GM19328 (cell line): ENCODE data around the gene GZMA.
"Not testable (repeated sequence)": the region's sequence is repeated elsewhere in the genome, so short reads cannot be mapped to it uniquely, and the experiment has no call there.

Experiments
- ATAC-seq: cut with Tn5 transposase; IDR thresholded peaks from one replicate; pipeline ENCODE4 v1.9.1; 2021; ENCODE audit warnings: mild to moderate bottlenecking, moderate library complexity; ENCODE audit not compliant: unreplicated experiment

GZMA gene

DNA sequence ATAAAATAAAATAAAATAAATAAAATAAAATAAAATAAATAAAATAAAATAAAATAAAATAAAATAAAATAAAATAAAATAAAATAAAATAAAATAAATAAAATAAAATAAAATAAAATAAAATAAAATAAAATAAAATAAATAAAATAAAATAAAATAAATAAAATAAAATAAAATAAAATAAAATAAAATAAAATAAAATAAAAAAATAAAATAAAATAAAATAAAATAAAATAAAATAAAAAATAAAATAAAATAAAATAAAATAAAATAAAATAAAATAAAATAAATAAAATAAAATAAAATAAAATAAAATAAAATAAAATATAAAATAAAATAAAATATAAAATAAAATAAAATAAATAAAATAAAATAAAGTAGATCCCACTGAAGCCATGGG, 3.5 kb downstream of the GZMA start:
- ATAC-seq, result not testable (repeated sequence)

DNA sequence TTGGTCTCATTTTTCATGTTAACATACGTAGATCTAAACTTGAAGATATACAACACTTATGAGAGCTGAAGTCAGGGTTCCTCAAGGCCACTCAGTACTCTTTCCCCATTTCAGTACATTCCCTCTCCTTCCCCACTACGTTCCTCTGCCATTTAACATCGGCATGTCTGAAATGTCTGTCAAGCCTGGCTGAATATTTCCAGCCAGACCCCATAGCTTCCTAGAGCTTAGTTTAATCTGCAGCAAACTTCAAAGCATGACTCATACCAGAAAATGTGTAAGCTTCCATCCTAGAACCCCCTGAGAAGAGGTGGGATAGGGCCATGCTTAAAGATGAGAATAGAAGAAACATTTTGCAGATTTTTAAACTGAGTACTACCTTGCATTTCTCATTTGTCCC, 6.2 kb downstream of the GZMA start:
- no peak for ATAC-seq

DNA sequence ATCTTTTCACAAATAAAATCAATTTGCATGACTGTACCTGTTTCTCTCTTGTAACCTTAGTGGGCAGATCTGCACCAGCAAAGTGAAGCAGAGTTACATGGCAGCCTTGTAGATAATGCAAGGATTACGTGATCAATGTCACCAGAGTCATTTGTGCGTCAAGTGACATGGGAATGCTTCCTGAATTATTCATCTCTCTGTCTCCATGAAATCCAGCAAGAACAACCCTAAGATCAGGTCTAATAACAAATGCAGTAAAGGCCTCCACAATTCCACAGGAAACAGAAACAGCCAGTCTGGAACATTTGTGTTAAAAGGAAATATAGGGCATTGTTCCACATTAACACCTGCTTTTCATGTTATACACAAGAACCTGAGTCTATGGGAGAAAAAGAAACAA, 7.8 kb downstream of the GZMA start:
- ATAC-seq, result no peak

DNA sequence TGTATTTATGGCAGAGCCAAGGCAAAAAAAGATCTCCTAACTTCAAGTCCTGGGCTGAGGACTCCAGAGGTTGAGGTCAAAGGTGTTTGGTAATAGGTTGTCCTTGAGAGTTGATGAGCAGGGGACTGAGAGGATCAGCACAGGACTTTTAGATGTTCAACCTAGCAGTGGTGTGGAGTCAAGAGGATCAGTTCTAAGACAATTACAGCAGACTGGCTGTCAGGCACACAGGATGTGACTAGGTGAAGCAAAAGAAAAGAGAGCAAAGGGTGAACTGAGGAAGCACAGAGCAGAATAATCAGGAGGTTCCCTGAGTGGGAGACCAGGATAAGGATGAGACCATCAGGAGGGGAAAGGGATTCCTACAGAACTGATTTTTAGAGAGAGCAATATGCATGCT, 10.9 kb downstream of the GZMA start:
- no peak for ATAC-seq

GRCh38 chr5:55114061-55114460, 11.6 kb downstream of the GZMA start:
- ATAC-seq, result no peak

DNA sequence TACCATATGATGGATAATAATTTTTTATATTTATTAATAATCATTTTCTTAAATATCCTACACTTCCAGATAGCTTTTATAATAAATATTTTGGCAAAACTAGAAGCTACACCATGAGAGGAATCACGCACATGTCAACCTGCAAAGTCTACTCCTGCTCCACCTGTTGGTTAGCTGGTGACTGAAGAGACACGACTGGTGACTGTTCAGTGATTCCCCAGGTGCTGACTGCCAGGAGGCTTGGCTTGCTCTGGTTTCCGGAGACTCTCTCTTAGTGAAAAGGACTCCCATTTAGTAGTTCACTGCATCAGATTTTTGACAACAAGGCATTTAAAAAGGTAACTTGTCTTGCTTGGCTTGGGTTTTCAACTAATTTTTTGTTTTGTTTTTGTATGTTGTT, 20.9 kb downstream of the GZMA start:
- ATAC-seq, result no peak

DNA sequence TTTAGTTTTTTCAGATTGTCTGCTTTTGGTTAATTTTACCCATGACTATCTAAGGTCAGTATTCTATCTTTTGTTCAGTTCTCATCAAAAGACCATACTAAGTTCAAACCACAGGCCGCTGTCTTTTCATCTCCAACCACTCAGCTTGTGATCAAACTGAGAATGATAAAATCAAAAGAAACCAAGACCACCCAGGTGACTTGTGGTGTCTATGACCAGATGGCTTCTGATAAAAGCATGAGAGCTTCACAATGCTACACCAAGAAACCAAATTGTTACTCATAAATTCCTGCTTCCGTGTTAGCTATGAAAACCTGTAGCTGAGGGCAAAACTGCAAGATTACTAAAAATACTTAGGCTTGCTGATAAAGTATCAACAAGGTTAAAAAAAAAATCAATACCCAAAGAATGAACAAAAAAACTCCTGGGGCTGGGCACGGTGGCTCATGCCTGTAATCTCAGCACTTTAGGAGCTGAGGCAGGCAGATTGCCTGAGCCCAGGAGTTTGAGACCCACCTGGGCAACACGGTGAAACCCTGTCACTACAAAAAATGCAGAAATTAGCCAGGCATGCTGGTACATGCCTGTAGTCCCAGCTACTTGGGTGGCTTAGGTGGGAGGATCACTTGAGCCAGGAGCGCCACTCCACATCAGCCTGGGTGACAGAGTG, 31.7 kb downstream of the GZMA start:
- no peak for ATAC-seq

DNA sequence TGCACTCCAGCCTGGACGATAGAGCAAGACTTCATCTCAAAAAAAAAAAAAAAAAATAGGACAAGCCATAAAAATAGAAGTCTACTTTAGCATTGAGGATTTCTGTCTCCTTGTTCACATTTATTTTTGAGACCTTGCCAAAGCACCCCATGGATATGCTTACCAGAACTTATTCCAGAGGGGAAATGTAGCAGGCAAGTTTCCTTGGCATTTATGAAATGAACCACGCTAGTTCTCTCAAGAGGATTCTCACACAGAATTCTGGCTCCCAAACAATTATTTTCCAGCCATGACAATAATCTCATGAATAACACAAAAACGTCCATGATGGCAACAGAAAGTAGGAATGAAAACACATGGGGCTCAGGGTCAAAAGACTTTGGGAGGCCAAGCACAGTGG, 34.1 kb downstream of the GZMA start:
- ATAC-seq, result no peak

DNA sequence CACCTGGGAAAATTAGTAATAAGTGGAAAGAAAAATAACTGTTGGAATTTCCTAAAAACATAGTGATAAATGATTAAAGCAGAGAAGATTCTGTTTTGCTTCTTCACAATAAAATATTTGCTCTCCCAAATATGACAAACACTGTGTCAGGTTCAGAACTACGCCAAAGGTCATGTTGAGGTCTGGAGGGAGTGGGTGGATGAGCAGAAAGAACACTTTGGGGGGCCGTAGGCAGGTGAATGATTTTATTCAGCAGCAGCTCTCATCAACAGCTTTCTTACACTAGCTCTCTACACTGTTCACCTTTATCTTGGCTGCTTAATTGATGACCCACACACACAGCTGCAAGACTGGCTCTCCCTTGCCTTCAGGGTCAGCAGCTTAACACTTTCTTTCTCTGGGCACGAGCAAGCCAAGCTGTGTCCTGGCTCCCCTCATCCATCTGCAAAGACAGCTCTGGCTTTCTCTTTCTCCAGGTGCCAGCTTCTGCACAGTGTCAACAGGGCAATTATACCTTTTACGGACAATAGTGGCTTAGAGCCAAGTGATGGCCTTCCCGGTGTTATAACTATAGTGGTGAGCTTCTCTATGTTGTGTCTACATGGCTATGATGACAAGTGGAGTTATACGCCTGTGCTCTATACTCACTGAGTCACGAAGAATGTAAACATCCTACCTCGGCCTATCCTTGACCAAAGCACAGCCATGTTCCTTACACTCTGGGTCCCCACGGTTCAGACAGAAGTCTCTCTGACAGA, 38.6 kb downstream of the GZMA start:
- ATAC-seq, result no peak

GRCh38 chr5:55141945-55142690, 39.7 kb downstream of the GZMA start:
- ATAC-seq, result no peak

GRCh38 chr5:55143624-55144023, 41.2 kb downstream of the GZMA start:
- no peak for ATAC-seq

DNA sequence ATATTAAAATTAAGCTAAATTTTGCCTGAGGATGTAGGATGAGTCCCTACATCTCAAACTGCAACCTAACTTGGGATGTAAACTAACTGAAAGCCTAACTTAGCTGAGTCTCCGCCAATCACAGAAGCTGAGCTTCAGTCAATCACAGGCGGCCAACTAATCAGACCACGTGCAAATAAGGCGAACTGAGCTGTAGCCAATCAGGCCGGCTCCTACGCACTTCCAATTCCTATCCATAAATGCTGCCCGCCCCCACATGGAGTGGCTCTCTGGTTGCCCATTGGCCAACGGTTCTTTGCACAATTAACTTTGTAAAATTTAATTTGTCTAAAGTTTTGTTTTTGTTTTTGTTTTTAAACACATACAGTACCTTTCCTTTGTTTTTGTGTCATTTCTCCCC, 43.6 kb downstream of the GZMA start:
- ATAC-seq, result no peak

DNA sequence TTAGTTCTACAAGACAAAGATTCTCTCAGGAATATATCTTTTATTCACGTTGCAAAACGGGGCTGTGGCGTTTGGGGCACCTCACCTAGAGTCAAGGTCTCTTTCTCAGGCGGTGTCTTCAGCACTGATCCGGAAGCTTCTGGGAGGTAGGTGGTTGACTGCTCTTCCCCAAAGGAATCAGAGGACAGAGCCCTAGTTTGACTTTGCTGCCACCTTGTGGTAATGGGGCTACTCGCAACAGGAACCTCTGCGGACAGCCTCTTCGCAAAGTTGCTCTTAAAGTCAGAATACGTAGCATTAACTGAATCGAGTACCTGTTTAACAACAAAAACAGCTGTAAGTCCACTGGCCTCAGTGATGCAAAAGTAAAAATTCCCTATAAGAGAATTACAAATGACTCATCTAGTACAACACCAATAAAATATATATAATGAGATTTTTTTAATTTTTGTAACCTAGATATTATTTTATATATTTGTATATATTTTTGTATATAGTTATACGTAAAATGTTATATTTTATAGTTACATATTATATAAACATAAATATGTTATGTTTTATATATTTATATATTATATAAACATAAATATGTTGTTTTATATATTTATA, 44.2 kb downstream of the GZMA start:
- peak; percentile 65 for ATAC-seq

GRCh38 chr5:55149308-55149795, 46.9 kb downstream of the GZMA start:
- no peak for ATAC-seq

DNA sequence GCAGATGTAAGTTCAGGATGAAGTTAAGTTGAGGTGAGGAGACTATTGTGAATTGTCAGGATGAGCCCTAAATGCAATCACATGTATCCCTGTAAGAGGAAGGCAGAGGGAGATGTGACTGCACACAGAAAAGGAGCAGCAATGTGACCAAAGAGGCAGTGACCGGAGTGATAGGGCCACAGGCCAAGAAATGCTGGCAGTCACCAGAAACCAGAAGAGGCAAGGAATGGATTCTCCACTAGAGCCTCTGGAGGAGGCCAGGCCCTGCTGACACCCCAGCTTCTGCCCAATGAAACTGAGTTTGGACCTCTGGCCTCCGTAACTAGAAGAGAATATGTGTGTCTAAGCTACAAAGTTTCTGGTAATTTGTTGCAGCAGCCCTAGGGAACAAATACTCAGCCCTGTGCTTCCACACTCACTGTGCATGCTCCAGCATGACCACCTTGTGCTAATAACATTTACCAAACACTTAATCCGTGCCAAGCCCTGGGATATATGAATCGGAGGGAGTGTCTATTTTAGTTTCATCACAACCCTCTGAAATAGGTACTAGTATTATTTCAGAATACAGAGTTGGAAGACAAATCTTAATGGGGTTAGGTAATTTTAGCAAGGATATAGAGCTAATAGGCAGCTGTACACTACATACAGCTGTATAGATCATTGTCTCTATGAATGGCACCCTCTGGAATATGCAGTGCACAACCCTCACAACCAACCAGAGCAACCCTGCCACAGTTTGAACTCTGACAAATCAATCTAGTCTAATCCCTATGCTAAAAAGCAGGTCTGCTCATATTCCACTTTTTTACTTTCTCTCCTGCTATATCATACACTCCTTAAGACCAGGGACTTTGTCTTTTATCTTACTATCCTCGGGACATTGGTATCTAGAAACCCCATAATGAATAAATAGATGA, 49.7 kb downstream of the GZMA start:
- no peak for ATAC-seq

GRCh38 chr5:55154873-55155272, 52.4 kb downstream of the GZMA start:
- ATAC-seq, result no peak
